GM12875 (cell line): ENCODE data around the gene ACSL6.
"Not testable (repeated sequence)": the region's sequence is repeated elsewhere in the genome, so short reads cannot be mapped to it uniquely, and the experiment has no call there.

Experiments
- H3K4me3 ChIP-seq: one replicate; pipeline ENCODE4 v1.5.1; 2011; ENCODE audit warnings: low read depth, low read length, control low read depth
- CTCF ChIP-seq: IDR thresholded peaks from 2 replicates; pipeline ENCODE4 v1.5.1; 2011; ENCODE audit warnings: low read depth, mild to moderate bottlenecking, control low read depth, inconsistent platforms, low read length, moderate library complexity, borderline replicate concordance; ENCODE audit not compliant: insufficient read depth

Gene ACSL6

GRCh38 chr5:131916481-131916880 lies 95.0 kb downstream of the ACSL6 start:
- TF ChIP-seq CTCF: no peak
- H3K4me3 ChIP-seq: no peak overlapping the region

- no peak overlapping the region for H3K4me3 ChIP-seq
- TF ChIP-seq CTCF: no peak
Measured at GRCh38 chr5:131914472-131914871, 97.0 kb downstream of the ACSL6 start.

- no peak overlapping the region for H3K4me3 ChIP-seq
- no peak for TF ChIP-seq CTCF
Measured at GRCh38 chr5:131913603-131914002, 97.9 kb downstream of the ACSL6 start.

GRCh38 chr5:131906668-131907067 lies 104.8 kb downstream of the ACSL6 start:
- no peak overlapping the region for H3K4me3 ChIP-seq
- no peak for TF ChIP-seq CTCF

GRCh38 chr5:131902266-131902665 lies 109.2 kb downstream of the ACSL6 start:
- not testable (repeated sequence) for H3K4me3 ChIP-seq
